Right ventricle myocardium inferior (tissue), 1 donor: Measurements from ENCODE around the gene RNF157. TPM values are rescaled to one million over a fixed set of nuclear protein-coding genes. Genes with fewer than 3 reads are reported as not detected.
"Not testable (repeated sequence)": the region's sequence is repeated elsewhere in the genome, so short reads cannot be mapped to it uniquely, and the experiment has no call there.

Experiments
- ATAC-seq: fragments of 200-7000 bp; cut with Tn5 transposase; one replicate; pipeline ENCODE4 v1.9.1; 2020; ENCODE audit warnings: mild to moderate bottlenecking, moderate library complexity
- DNase-seq: peaks from one replicate; pipeline ENCODE4 v3.0.0; 2021; ENCODE audit errors: missing footprints
- intact Hi-C: fragments of 100-400 bp; cut with DNase I; formaldehyde crosslinking; loops from one replicate; pipeline ENCODE4 v1.11.0; 2022
- total RNA-seq: library from RNA; stranded (reverse); fragmentation: NEBNext Ultra II Directional; extraction: Animal tissue kit (Norgen Biotek cat#: 25700); gene quantifications from one replicate; pipeline ENCODE4 v1.2.1, GENCODE V29; 2021
- donor health status: DM: no; HTN: yes; CAD: no; lungs with severe emphysema.

The RNF157 gene
- total RNA-seq, 1 donor from 2014 or later, result 19.4 TPM

DNA sequence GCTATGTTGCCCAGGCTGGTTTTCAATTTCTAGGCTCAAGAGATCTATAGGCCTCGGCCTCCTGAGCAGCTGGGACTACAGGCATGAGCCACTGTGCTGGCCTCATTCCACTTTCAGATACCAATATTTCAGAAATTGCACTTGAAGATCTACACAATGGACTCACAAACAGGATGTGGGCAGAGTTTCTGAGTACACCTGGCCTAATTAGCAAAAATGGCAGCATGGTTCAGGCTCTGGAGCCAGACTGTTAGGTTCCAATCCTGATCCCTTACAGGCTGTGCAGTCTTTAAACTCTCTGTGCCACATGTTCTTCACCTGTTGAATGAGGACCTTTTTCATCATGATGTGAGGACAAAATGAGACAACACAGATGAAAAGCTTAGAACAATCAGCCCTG is 32.2 kb downstream of the RNF157 start:
- DNase-seq, result no peak
- intact Hi-C loops, result no loop called here
- ATAC-seq, result peak; percentile 4

DNA sequence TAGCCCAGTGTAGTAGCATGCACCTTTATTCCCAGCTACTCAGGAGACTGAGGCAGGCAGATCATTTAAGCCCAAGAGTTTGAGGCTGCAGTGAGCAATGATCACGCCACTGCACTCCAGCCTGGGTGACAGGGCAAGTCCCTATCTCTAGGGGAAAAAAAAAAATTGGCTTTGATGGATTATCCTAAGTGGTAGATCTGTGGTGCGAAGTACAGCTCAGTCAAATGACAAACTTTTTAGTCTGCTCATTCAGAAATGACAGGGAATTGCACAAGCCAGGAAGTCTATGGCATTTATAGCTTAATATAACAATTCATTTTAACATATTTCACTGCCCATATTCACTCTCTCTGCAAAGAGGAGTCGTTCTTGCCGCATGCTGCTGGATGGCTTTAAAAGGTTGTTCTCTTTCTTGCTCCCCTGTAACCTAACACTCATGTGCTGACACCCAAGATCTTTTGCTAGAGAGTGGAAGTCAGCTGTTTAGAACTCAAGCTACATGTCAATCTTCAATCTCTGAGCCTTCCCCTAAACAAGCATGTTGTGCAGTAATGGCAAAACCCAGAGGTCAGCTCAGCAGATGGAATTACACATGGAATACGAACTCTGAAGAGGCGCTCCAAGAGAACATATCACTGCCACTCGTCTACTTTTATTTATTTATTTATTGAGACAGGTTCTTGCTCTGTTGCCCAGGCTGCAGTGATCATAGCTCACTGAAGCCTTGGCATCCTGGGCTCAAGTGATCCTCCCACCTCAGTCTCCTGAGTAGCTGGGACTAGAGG is 32.8 kb downstream of the RNF157 start:
- no peak for DNase-seq
- intact Hi-C loops, result no loop called here
- ATAC-seq, result peak; percentile 77

GRCh38 chr17:76205542-76206144 is 34.6 kb downstream of the RNF157 start:
- intact Hi-C loops, ATAC-seq, DNase-seq: not testable (repeated sequence)

DNA sequence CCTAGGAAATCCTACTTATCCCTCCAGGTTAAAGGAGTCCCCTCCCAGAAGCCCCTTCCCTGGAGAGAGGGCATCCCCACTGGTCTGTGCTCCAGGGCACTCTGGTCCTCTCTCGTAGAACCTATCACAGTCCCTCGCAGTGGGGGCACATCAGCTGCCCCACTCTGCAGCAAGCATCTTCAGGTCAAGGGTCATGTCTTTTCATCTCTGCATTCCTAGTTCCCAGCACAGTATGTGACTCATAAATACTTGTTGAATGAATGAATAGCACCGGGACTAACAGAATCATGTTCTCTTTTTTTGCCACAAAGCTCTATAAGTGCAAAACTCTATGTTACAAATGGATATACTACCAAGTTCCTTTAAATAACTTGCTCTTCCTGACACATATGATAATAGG is 36.0 kb downstream of the RNF157 start:
- intact Hi-C loops, result no loop called here
- ATAC-seq (no peak), DNase-seq (no peak)

- DNase-seq, result no peak
- intact Hi-C loops, result no loop called here
- ATAC-seq, result no peak
These were observed 39.9 kb downstream of the RNF157 start for GRCh38 chr17:76200354-76200753.

DNA sequence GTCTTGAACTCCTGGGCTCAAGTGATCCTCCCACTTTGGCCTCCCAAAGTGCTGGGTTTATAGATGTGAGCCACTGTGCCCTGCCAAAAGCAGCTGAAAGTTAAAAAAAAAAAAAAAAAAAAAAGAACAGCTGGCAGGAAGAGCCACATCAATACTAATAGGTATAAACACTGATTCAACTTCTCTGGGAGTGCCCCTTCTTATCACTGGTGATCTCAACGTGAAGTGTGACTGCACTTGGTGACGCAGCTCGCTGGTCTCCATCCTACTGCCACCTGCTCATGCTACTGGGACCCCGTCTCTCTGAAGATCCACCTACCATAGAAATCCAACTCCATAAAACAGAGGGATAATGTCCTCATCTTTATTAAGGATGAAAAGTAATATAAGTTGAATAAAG is 40.8 kb downstream of the RNF157 start:
- intact Hi-C loops, result loop anchor here (5.0 kb wide), 1 partner anchor 68 kb away; the partner anchor contains the start of gene UBALD2
- ATAC-seq (no peak), DNase-seq (no peak)

GRCh38 chr17:76198702-76199101 is 41.6 kb downstream of the RNF157 start:
- ATAC-seq, result no peak

DNA sequence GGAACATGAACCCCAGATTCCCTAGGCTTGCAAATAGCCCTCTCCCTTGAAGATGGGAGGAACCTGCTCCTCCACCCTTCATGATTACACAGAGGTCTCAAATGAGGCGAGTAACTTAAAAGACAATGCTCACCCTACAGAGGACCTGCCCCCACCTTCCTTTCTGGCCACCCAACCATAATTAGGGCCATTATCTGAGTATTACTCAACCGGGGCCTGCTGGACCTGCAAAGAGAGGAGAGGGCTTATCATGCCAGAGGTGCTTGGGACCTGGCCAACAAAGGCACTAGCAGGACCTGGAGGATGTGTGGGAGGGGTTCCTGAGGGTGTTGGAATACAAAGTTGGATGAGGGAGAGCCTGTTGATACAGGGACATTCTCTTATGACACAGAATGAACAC is 42.4 kb downstream of the RNF157 start:
- DNase-seq (no peak), ATAC-seq (peak; percentile 67)
- intact Hi-C loops, result loop anchor here (5.0 kb wide), 1 partner anchor 69 kb away; the partner anchor contains the start of gene UBALD2

More at GRCh38 chr17:76198702-76199101, 41.6 kb downstream of the RNF157 start:
- DNase-seq, result no peak
- intact Hi-C loops, result loop anchor here (5.0 kb wide), 1 partner anchor 69 kb away; the partner anchor contains the start of gene UBALD2

DNA sequence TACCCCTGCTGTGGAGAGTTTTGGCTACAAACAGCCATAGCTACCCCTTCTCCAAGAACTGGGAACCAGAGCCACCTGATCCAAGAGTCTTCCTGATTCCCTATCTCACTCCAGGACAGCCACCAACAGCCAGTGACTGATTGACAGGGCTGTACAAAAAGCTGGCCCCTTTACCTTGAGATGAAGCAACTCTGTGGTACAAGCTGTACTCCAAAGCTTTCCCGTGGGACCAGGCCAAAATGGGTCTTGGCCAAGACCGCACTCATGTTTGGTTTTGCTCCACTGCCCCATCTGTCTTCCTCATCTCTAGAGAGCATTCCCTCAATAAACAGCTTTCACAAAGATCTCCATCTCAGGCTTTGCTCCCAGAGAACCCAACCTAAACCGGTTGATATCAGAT is 43.6 kb downstream of the RNF157 start:
- intact Hi-C loops, result loop anchor here (5.0 kb wide), 1 partner anchor 71 kb away; the partner anchor contains the start of gene UBALD2
- DNase-seq, result peak; percentile 77
- peak; percentile 91 for ATAC-seq

DNA sequence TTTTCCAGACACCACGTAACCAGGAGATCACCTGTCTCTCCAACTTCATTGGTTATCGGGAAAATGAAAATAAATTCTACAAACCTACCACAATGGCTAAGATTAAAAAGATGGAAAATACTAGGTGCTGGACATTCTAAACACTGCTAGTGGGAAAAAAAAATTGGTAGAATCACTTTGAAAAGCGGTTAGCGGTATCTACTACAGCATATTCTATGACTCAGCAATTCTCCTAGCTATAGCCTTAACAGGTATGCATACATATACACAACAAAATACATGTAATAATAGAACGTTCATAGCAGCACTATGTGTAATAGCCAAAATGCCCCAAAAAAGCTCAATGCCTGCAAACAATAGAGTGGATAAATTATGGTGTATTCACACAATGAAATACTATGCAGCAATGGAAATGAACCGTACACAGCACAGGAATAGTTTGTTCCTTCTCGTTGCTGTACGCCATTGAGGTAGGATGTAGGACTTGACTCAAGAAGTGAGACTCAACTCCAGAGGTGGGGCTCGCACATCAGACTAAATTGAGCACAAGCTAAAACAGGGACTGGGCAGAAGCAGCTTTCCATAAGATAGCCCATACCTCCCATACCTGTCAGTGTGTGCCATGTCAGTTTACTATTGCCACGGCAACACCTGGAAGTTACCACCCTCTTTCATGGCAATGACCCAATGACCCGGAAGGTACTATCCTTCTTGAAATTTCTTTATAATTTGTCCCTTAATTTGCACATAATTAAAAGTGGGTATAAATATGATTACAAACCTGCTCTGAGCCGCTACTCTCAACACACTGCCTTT is 44.8 kb downstream of the RNF157 start:
- intact Hi-C loops, result loop anchor here (5.0 kb wide), 1 partner anchor 72 kb away; the partner anchor contains the start of gene UBALD2
- no peak for DNase-seq
- no peak for ATAC-seq

DNA sequence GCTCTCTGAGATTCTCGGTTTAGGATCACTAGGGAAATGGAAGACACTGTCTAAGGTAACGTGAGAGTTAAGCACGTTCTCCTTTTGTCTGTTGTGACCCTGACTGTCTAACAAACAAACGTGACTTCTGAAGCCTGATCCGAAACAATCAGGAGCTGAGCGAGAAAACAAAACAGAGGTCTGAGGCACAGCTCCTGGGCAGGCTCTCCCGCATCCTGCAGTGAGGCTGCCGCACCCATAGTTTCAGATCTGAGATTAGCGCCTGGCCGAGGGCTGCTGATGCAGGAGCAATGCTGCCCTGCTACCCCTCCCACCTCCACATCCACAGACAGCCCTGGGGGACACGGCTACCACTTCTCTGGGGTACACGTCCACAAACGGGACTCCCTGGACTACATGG is 46.7 kb downstream of the RNF157 start:
- intact Hi-C loops, result no loop called here
- no peak for ATAC-seq
- DNase-seq, result no peak

- ATAC-seq (no peak), DNase-seq (no peak)
- intact Hi-C loops, result no loop called here
These were observed 48.4 kb downstream of the RNF157 start for GRCh38 chr17:76191896-76192295.

GRCh38 chr17:76189741-76190140 is 50.6 kb downstream of the RNF157 start:
- ATAC-seq (no peak), DNase-seq (no peak)
- intact Hi-C loops, result no loop called here

- intact Hi-C loops, result no loop called here
- DNase-seq (no peak), ATAC-seq (no peak)
These were observed 51.0 kb downstream of the RNF157 start for GRCh38 chr17:76189247-76189646.

- intact Hi-C loops, result no loop called here
- ATAC-seq (no peak), DNase-seq (no peak)
These were observed 51.9 kb downstream of the RNF157 start for GRCh38 chr17:76188213-76189016.

- DNase-seq, ATAC-seq, intact Hi-C loops: not testable (repeated sequence)
These were observed 53.5 kb downstream of the RNF157 start for GRCh38 chr17:76186774-76187173.

GRCh38 chr17:76184290-76184689 is 56.0 kb downstream of the RNF157 start:
- intact Hi-C loops, result loop anchor here (5.0 kb wide), 2 partner anchors 93 to 167 kb away; no protein-coding TSS in a partner anchor

More at GRCh38 chr17:76184290-76184689, 56.0 kb downstream of the RNF157 start:
- no peak for DNase-seq
- no peak for ATAC-seq
